HG03135 (cell line): ENCODE results near the gene CYSTM1.
"Not testable (repeated sequence)": the region's sequence is repeated elsewhere in the genome, so short reads cannot be mapped to it uniquely, and the experiment has no call there.

ENCODE experiments used
- ATAC-seq: cut with Tn5 transposase; IDR thresholded peaks from one replicate; pipeline ENCODE4 v1.9.1; 2021; ENCODE audit warnings: mild to moderate bottlenecking, moderate library complexity; ENCODE audit not compliant: unreplicated experiment

CYSTM1 gene

GRCh38 chr5:140175367-140176030, 511 bp downstream of the CYSTM1 start:
- ATAC-seq, result peak; percentile 45

- no peak for ATAC-seq
Observed at GRCh38 chr5:140176031-140176387, 1.0 kb downstream of the CYSTM1 start.

- no peak for ATAC-seq
Observed at GRCh38 chr5:140178086-140178410, 3.1 kb downstream of the CYSTM1 start.

GRCh38 chr5:140178482-140179116, 3.6 kb downstream of the CYSTM1 start:
- no peak for ATAC-seq

- no peak for ATAC-seq
Observed at GRCh38 chr5:140181002-140181483, 6.1 kb downstream of the CYSTM1 start.

- no peak for ATAC-seq
Observed at GRCh38 chr5:140181525-140181924, 6.5 kb downstream of the CYSTM1 start.

- no peak for ATAC-seq
Observed at GRCh38 chr5:140182075-140182711, 7.2 kb downstream of the CYSTM1 start.

GRCh38 chr5:140182803-140183367, 7.9 kb downstream of the CYSTM1 start:
- ATAC-seq, result no peak

GRCh38 chr5:140185409-140185808, 10.4 kb downstream of the CYSTM1 start:
- no peak for ATAC-seq

GRCh38 chr5:140186267-140186671, 11.3 kb downstream of the CYSTM1 start:
- ATAC-seq, result no peak

- no peak for ATAC-seq
Observed at GRCh38 chr5:140189253-140189652, 14.3 kb downstream of the CYSTM1 start.

GRCh38 chr5:140189977-140190871, 15.2 kb downstream of the CYSTM1 start:
- no peak for ATAC-seq

- ATAC-seq, result no peak
Observed at GRCh38 chr5:140190872-140191218, 15.9 kb downstream of the CYSTM1 start.

GRCh38 chr5:140192715-140193430, 17.9 kb downstream of the CYSTM1 start:
- ATAC-seq, result no peak

- no peak for ATAC-seq
Observed at GRCh38 chr5:140194662-140195061, 19.7 kb downstream of the CYSTM1 start.

GRCh38 chr5:140196115-140196814, 21.3 kb downstream of the CYSTM1 start:
- no peak for ATAC-seq

GRCh38 chr5:140197023-140197422, 22.0 kb downstream of the CYSTM1 start:
- no peak for ATAC-seq

- ATAC-seq, result not testable (repeated sequence)
Observed at GRCh38 chr5:140198915-140199314, 23.9 kb downstream of the CYSTM1 start.

GRCh38 chr5:140202078-140202477, 27.1 kb downstream of the CYSTM1 start:
- ATAC-seq, result no peak

GRCh38 chr5:140202610-140203009, 27.6 kb downstream of the CYSTM1 start:
- no peak for ATAC-seq
